Right lobe of liver (tissue), 4 donors: ENCODE measurements around the gene TBX1.
A peak's percentile ranks its signal among the peaks of the same experiment; 100 is the strongest.

Experiments
- POLR2A ChIP-seq: fragments of 450-650 bp; IDR thresholded peaks from one replicate; pipeline ENCODE4 v1.6.1; 2017; ENCODE audit warnings: antibody characterized with exemption, mild to moderate bottlenecking
- TF ChIP-seq, protein P1 (sequence below), 4 donors: fragments of 200-600 bp in 3 of 4; fragments of 450-650 bp in 1 of 4; IDR thresholded peaks; one replicate each; pipeline versions ENCODE4 v1.5.1 to v1.8.0; 2016 to 2022; ENCODE audit warnings: antibody characterized with exemption in 4 of 4, mild to moderate bottlenecking in 2 of 4
- donor health status: DM: no; HTN: no; CAD: no.
- donor health status: DM: no; HTN: no; CAD: no.
- donor health status: DM: no; HTN: yes; CAD: no.

DNA sequence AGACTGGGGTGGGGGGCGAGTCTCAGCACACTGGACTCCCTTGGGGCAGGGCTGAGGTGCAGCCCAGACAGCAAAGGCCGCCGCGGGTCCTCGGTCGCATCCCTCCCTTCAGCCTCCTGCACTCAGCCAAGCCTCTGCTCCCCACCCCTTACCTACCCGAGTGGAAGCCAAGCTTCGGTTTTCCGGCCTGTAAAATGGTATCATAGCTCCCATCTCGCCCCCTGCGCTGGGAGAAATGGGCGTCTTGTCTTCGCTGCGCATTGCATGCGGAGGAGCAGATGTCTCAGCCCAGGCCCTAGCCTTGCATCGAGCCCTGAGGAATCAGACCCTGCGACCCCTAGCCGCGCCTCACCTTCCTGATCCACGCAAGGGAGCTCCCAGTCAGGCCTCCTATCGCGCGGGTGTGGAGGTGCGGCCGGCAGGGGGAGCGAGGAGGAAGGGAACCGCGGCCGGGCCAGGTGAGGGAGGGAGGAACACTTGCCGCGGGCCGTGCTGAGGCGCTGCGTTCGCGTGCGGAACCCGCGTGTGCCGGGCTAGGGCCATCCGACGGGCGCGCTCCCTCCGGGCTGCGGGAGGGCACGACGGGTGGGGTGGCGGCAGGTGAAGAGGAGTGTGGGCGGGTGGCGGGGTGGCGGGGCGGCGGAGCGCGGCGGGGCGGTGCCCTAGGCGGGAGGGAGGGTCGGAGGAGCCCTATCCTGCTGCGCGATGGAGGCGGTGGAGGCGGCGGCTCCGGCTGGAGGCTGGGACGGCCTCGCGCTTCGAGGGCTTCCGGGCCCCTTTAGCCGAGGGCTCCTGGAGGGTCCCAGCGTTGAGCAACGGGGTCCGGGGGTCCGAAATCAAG, 4.1 kb upstream of the TBX1 start:
- TF ChIP-seq, protein P1, sequence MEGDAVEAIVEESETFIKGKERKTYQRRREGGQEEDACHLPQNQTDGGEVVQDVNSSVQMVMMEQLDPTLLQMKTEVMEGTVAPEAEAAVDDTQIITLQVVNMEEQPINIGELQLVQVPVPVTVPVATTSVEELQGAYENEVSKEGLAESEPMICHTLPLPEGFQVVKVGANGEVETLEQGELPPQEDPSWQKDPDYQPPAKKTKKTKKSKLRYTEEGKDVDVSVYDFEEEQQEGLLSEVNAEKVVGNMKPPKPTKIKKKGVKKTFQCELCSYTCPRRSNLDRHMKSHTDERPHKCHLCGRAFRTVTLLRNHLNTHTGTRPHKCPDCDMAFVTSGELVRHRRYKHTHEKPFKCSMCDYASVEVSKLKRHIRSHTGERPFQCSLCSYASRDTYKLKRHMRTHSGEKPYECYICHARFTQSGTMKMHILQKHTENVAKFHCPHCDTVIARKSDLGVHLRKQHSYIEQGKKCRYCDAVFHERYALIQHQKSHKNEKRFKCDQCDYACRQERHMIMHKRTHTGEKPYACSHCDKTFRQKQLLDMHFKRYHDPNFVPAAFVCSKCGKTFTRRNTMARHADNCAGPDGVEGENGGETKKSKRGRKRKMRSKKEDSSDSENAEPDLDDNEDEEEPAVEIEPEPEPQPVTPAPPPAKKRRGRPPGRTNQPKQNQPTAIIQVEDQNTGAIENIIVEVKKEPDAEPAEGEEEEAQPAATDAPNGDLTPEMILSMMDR (IDR thresholded peaks at IDR 0.05), result peak; percentile 57 to 70 (median 63)
- TF ChIP-seq POLR2A, result no peak
